Mammary epithelial cell (primary cell): ENCODE measurements around the gene STRADA.

Source experiments
- EZH2 ChIP-seq: IDR thresholded peaks from 2 replicates; pipeline ENCODE4 v1.6.1; 2012; ENCODE audit warnings: low read length, inconsistent platforms, borderline replicate concordance
- TF ChIP-seq, protein P1 (sequence below), 2 donors: IDR thresholded peaks in 1 of 2; conservative IDR thresholded peaks in 1 of 2; 2 replicates each; pipeline ENCODE4 v1.5.1; 2011 to 2012; ENCODE audit warnings: inconsistent platforms in 2 of 2, low read length in 2 of 2, mild to moderate bottlenecking in 2 of 2, control low read depth in 1 of 2, low read depth in 1 of 2; ENCODE audit not compliant: insufficient read depth in 1 of 2; ENCODE audit errors: extremely low read depth in 1 of 2

GRCh38 chr17:63751806-63752205 lies 10.2 kb upstream of the STRADA start:
- TF ChIP-seq, protein P1, sequence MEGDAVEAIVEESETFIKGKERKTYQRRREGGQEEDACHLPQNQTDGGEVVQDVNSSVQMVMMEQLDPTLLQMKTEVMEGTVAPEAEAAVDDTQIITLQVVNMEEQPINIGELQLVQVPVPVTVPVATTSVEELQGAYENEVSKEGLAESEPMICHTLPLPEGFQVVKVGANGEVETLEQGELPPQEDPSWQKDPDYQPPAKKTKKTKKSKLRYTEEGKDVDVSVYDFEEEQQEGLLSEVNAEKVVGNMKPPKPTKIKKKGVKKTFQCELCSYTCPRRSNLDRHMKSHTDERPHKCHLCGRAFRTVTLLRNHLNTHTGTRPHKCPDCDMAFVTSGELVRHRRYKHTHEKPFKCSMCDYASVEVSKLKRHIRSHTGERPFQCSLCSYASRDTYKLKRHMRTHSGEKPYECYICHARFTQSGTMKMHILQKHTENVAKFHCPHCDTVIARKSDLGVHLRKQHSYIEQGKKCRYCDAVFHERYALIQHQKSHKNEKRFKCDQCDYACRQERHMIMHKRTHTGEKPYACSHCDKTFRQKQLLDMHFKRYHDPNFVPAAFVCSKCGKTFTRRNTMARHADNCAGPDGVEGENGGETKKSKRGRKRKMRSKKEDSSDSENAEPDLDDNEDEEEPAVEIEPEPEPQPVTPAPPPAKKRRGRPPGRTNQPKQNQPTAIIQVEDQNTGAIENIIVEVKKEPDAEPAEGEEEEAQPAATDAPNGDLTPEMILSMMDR (conservative IDR thresholded peaks at IDR 0.05 in 1 of 2, IDR thresholded peaks at IDR 0.05 in 1 of 2; ENCODE audit: extremely low read depth in 1 of 2, insufficient read depth in 1 of 2, low read depth in 1 of 2, low read length in 2 of 2): no peak
- no peak for TF ChIP-seq EZH2
